ENCODE results near the gene RETREG2.

The RETREG2 gene

DNA sequence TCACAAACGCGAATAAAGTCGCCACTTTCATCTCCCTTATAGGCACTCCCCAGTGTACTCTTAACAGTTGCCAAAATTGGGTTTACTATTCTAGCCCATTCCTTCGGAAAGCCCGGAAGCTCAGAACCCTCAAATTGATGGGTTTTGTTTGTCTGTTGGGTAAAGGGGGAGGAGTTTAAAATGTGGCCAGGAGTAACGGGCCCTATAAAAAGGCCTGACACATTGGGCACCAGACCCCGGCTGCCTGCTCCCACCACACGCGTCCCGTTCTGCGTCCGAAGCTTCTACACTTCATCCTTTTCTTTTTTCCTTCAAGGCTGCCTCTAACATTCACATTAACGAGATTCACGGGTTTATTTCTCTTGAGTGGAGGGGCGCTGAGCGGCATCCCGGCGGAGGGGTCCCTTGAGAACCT is 18.3 kb upstream of the RETREG2 start:
- no peak for TF ChIP-seq CREB1 (IDR thresholded peaks at IDR 0.05; ENCODE audit: low read depth)
- TF ChIP-seq EGR1 (IDR thresholded peaks at IDR 0.05), result no peak
- TF ChIP-seq YY1 (IDR thresholded peaks at IDR 0.05; ENCODE audit: low read depth), result no peak
- no peak for TF ChIP-seq ZBTB7A (IDR thresholded peaks at IDR 0.05; ENCODE audit: low read depth)
- no peak for TF ChIP-seq RAD21 (IDR thresholded peaks at IDR 0.05; ENCODE audit: low read depth)

GRCh38 chr2:219160186-219161017 is 17.7 kb upstream of the RETREG2 start, which contains the start of gene NHEJ1:
TSS of gene NHEJ1 (minus strand) at chr2:219160815. CDS start at chr2:219158362, 2,453 bp downstream.
- TF ChIP-seq MAX (IDR thresholded peaks at IDR 0.05) (peak; percentile 83), TAF1 (IDR thresholded peaks at IDR 0.05; ENCODE audit: low read depth) (peak; percentile 54), CEBPB (IDR thresholded peaks at IDR 0.05) (no peak), REST (IDR thresholded peaks at IDR 0.05; ENCODE audit: low read depth) (no peak), RAD21 (IDR thresholded peaks at IDR 0.05; ENCODE audit: low read depth) (peak; percentile 84), TEAD4 (IDR thresholded peaks at IDR 0.05) (no peak)

DNA sequence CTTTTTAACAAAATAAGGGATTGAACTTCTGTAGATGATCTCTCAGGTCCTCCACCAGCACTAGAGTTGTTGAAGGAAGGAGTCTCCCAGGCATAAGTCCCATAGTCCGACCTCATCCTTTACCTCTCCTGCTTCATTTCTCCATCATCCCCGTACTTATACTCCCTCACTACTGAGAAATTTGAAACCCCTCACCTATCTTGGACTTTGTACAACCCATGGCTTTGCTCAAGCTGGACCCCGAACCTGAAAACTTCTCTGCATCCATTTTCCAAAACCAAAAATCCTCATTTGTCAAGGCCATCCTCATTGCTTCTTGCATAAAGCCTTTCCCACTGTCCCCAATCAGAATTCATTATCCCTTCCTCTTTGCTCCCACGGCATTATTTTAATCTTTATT is 17.0 kb upstream of the RETREG2 start:
- TF ChIP-seq TCF12 (IDR thresholded peaks at IDR 0.05; ENCODE audit: low read depth) (no peak), YY1 (IDR thresholded peaks at IDR 0.05; ENCODE audit: low read depth) (no peak), ZBTB7A (IDR thresholded peaks at IDR 0.05; ENCODE audit: low read depth) (no peak), EGR1 (IDR thresholded peaks at IDR 0.05) (no peak), MAX (IDR thresholded peaks at IDR 0.05) (no peak), TAF1 (IDR thresholded peaks at IDR 0.05; ENCODE audit: low read depth) (no peak), CEBPB (IDR thresholded peaks at IDR 0.05) (no peak), USF1 (IDR thresholded peaks at IDR 0.05) (no peak), CREB1 (IDR thresholded peaks at IDR 0.05; ENCODE audit: low read depth) (no peak), FOXM1 (IDR thresholded peaks at IDR 0.05; ENCODE audit: borderline replicate concordance, low read depth) (no peak)

DNA sequence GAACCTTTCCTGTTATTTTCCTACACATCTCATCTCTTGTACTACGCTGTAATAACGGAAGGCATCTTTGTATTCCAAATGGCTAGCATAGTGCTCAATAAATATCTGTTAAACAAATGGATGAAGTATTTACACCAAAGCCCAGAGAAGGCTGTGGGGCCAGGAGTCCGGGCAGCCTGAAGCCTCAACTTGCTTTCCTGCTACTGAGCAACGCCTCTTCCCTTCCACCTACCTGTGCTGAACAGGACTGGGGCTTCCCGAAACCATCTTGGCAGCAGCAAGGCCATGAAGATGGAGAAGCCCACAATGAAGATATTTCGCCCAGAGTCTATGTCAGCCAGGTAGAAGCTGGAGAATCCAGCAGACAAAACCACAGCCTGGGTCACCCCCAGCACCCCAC is 14.9 kb upstream of the RETREG2 start:
- TF ChIP-seq ZBTB7A (IDR thresholded peaks at IDR 0.05; ENCODE audit: low read depth), result no peak
- TF ChIP-seq YY1 (IDR thresholded peaks at IDR 0.05; ENCODE audit: low read depth), result no peak
- no peak for TF ChIP-seq RAD21 (IDR thresholded peaks at IDR 0.05; ENCODE audit: low read depth)
- no peak for TF ChIP-seq USF1 (IDR thresholded peaks at IDR 0.05)
- no peak for TF ChIP-seq NFIC (IDR thresholded peaks at IDR 0.05)
- no peak for TF ChIP-seq TEAD4 (IDR thresholded peaks at IDR 0.05)
- TF ChIP-seq EGR1 (IDR thresholded peaks at IDR 0.05), result no peak
- no peak for TF ChIP-seq TCF12 (IDR thresholded peaks at IDR 0.05; ENCODE audit: low read depth)
- TF ChIP-seq REST (IDR thresholded peaks at IDR 0.05; ENCODE audit: low read depth), result no peak

DNA sequence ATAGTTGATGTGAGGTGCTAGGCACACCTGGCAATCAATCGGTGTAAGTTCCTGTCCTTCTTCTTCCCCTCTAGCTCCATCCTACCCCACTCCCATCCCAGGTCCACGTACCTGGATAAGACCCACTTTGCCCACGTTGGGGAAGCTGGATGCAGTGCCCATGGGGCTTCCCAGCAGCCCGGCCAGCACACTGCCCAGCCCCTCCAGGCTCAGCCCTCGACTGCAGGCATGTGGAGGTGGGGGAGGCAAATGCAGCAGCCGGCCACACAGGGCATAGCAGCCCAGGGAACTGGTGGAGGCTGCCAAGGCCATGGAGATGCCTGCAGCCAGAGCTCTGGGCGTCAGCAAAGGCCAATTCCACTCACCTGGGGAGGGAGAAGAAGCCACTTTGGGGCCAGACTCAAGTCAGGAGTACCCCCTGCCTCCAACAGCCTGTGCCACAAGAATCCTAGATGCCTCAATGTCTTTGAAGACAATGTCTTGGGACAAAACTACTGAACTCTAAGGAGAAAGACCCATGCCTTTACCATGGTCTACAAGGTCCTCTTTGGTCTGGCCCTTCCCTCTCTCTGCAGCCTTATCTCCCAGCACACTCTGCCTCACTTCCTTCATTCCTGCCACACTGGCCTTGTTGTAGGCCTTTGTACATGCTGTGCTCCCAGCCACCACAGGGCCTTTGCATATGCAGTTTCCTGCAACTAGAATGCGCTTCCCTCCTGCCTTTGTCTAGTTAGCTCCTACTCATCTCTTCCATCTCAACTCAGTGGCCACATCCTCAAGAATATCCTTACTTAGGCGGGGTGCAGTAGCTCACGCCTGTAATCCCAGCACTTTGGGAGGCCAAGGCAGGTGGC is 12.8 kb upstream of the RETREG2 start:
- no peak for TF ChIP-seq YY1 (IDR thresholded peaks at IDR 0.05; ENCODE audit: low read depth)
- TF ChIP-seq CREB1 (IDR thresholded peaks at IDR 0.05; ENCODE audit: low read depth), result no peak
- no peak for TF ChIP-seq REST (IDR thresholded peaks at IDR 0.05; ENCODE audit: low read depth)
- no peak for TF ChIP-seq EP300 (IDR thresholded peaks at IDR 0.05; ENCODE audit: borderline replicate concordance)
- TF ChIP-seq ZBTB7A (IDR thresholded peaks at IDR 0.05; ENCODE audit: low read depth), result no peak
- TF ChIP-seq USF1 (IDR thresholded peaks at IDR 0.05), result no peak
